Head of caudate nucleus (tissue), 42 donors: ENCODE data around the gene C22orf39.

Source experiments
- DNase-seq, 42 donors: peaks; one replicate each; pipeline versions ENCODE4 v3.0.0 to v3.0.0-alpha.2; 2020 to 2021; ENCODE audit warnings: mixed read lengths in 7 of 42
- intact Hi-C: fragments of 100-400 bp; cut with DNase I; formaldehyde crosslinking; loops from one replicate; pipeline ENCODE4 v1.15.0; 2022

C22orf39 gene

GRCh38 chr22:19478045-19478900 lies 30.8 kb upstream of the C22orf39 start:
- intact Hi-C loops, result loop anchor here (5.0 kb wide), 1 partner anchor 46 kb away; the partner anchor contains the start of genes HIRA and MRPL40
- DNase-seq, result no peak

DNA sequence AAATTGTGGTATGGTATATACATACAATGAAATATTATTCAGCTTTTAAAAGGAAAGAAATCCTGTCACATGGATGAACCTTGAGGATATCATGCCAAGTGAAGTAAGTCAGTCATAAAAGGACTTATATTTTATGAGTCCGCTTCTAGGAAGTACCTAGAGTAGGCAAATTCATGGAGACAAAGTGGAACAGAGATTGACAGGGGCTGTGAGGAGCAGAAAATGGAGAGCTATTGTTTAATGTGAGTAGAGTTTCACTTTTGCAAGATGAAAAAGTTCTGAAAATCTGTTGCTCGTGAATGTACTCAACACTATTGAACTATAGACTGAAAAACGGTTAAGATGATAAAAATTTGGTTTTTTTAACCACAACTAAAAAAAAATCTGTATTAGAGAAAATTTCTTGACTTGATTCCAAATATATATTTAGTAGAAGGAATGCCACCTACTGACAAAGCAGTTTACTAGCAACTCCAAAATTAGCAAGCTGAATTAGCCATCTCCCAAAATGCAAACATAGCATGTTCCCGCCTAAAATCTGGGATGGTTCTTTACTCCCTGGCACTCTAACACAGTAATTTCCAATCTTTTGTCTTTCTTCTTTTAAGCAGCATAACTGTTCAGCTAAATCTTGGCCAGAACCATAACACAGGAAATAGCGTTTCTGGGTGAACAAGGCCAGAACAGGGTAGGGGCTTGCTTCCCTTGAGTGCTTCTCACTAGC lies 30.0 kb upstream of the C22orf39 start:
- intact Hi-C loops, result loop anchor here (5.0 kb wide), 1 partner anchor 45 kb away; the partner anchor contains the start of genes HIRA and MRPL40

DNA sequence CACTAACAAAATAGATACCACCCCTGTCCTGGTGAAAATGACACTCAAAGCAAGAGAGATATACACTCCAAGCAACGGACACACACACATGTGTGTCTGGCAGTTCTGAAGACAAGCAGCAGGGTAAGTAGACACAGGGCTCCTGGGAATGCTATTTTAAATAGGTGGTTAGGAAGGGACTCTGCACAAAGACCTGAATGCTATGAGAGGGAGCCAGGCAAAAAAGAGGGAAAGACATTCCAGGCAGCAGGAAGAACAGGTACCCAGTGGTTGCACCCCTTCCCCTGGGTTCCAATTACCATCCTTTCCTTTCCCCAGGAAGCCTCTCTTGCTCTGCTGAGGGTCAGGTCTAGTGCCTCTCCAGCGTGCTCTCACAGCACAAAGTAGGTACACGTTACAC lies 28.5 kb upstream of the C22orf39 start:
- DNase-seq, result no peak

More for the DNA sequence above, 30.0 kb upstream of the C22orf39 start:
- no peak for DNase-seq

GRCh38 chr22:19473578-19473977 lies 26.1 kb upstream of the C22orf39 start:
- DNase-seq, result no peak
- intact Hi-C loops, result no loop called here

More for the DNA sequence above, 28.5 kb upstream of the C22orf39 start:
- intact Hi-C loops, result loop anchor here (5.0 kb wide), 1 partner anchor 44 kb away; the partner anchor contains the start of genes HIRA and MRPL40

- intact Hi-C loops, result no loop called here
Measured at GRCh38 chr22:19472233-19472632, 24.7 kb upstream of the C22orf39 start.

GRCh38 chr22:19471572-19471971 lies 24.1 kb upstream of the C22orf39 start:
- intact Hi-C loops, result no loop called here
- DNase-seq, result no peak

More at GRCh38 chr22:19472233-19472632, 24.7 kb upstream of the C22orf39 start:
- DNase-seq, result no peak

- intact Hi-C loops, result no loop called here
- DNase-seq, result no peak
Measured at GRCh38 chr22:19470010-19470409, 22.5 kb upstream of the C22orf39 start.

DNA sequence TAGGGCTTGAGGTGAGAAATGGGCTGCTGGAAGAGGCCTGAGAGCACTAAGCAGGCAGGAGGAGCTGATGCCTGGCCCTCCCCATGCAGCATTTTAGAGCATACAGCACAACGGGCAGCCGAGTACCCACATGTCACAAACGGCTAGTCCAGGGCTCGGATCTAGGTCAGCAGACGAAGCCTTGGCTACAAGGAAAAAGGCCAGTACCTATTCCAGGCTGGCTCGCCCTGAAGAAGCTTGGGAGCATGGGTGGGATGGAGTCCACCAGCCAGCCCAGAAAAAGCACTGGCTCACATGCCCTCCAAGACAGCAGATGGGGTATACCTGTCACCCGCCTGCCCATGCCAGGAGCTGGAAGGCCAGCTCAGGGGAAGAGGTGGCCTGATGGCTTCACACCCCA lies 21.9 kb upstream of the C22orf39 start:
- intact Hi-C loops, result no loop called here
- DNase-seq, result no peak

GRCh38 chr22:19467912-19468311 lies 20.4 kb upstream of the C22orf39 start:
- intact Hi-C loops, result no loop called here
- no peak for DNase-seq

- DNase-seq, result peak in 1 of 42 donors; percentile 52
- intact Hi-C loops, result no loop called here
Measured at GRCh38 chr22:19466848-19467752, 19.6 kb upstream of the C22orf39 start.

- intact Hi-C loops, result no loop called here
- no peak for DNase-seq
Measured at GRCh38 chr22:19466126-19466716, 18.7 kb upstream of the C22orf39 start.

GRCh38 chr22:19464975-19465374 lies 17.5 kb upstream of the C22orf39 start:
- no peak for DNase-seq
- intact Hi-C loops, result no loop called here

GRCh38 chr22:19464546-19464945 lies 17.0 kb upstream of the C22orf39 start:
- intact Hi-C loops, result no loop called here
- no peak for DNase-seq

DNA sequence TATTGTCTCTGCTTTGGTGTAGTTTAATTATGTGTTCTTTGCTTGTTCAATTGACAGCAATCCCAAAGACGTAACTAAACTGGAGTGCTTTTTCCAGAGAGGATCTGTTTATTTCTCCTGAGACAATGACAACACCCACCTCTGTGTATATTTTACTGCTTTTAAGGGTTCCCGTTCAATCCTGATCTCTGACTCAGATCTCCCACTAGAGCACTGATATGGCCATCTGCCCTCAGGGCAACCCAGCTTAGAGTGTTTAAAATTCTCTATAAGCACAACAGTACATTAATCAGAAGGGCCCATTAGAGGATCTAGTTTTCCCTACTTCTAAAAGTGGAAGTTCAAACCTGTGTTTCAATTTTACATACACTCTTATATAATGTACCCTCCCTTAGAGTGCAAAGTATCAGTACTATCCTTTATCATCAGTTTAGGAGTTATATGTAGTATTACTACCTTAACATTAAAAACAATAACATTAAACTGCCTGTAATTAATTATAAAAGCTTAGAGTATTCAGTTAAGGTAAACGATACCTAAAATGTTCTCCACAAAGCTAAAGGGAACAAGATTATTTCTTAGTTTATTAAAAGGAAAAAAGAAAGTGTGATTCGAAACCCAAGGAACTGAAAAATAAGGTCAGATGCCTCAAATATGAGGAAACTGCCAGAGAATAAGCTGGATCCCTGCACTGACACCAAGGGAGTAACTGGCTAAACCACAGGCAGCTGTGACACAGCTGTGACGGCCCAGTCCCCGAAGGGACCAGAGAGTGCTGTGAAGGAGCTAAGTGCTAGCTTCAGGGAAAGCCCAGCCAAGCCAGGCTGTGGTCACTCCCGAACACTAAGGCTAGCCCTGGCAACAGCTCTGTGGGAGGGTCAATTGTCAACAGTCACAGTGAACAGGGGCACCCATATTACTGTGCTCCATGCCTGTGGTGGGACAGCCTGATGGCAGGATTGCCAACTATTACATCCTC lies 16.3 kb upstream of the C22orf39 start:
- intact Hi-C loops, result no loop called here
- DNase-seq, result no peak

GRCh38 chr22:19463008-19463407 lies 15.5 kb upstream of the C22orf39 start:
- DNase-seq, result no peak
- intact Hi-C loops, result no loop called here

GRCh38 chr22:19461506-19461905 lies 14.0 kb upstream of the C22orf39 start:
- intact Hi-C loops, result no loop called here
- no peak for DNase-seq

DNA sequence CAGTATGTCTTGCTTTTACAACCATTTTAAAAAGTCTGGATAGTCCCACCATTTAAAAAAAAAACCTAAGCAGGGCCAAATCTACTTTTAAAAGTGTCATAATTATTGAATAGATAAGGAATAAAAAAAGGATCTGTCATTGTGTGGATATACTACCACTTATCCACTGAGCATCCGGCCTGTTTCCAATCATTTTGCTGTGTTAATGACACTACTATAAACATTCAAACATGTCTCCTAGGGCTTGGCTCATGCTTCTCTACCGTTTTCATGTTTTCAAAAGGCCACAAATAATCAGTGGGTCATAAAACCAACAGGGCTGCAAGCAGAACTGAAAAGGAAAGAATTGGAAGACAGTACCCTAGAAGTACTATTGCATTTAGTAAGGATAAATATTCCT lies 12.5 kb upstream of the C22orf39 start:
- intact Hi-C loops, result no loop called here
- no peak for DNase-seq
